Fibroblast of lung (primary cell): ENCODE data around the gene ARMH4. TPM values are rescaled to one million over a fixed set of nuclear protein-coding genes. Genes with fewer than 3 reads are reported as not detected.

Experiments
- DNase-seq, 2 donors: peaks; one replicate each; pipeline versions ENCODE4 v3.0.0 to v3.0.0-alpha.2; 2010; ENCODE audit warnings: low read depth in 2 of 2
- H2AFZ ChIP-seq: 2 replicates; pipeline ENCODE4 v1.5.1; 2012; ENCODE audit warnings: low read length, control low read depth, inconsistent platforms
- H3K27ac ChIP-seq: 2 replicates; pipeline ENCODE4 v1.5.1; 2011; ENCODE audit warnings: low read length, control low read depth; ENCODE audit not compliant: insufficient read depth
- H3K27me3 ChIP-seq: 2 replicates; pipeline ENCODE4 v1.5.1; 2011; ENCODE audit warnings: mild to moderate bottlenecking, low read length; ENCODE audit not compliant: control insufficient read depth, insufficient read depth
- H3K36me3 ChIP-seq: 2 replicates; pipeline ENCODE4 v1.5.1; 2011; ENCODE audit warnings: low read length; ENCODE audit not compliant: control insufficient read depth, insufficient read depth
- H3K4me1 ChIP-seq: 2 replicates; pipeline ENCODE4 v1.5.1; 2011; ENCODE audit warnings: low read length; ENCODE audit not compliant: control insufficient read depth, insufficient read depth; ENCODE audit errors: extremely low read depth
- H3K4me2 ChIP-seq: 2 replicates; pipeline ENCODE4 v1.5.1; 2011; ENCODE audit warnings: low read length, control low read depth; ENCODE audit not compliant: insufficient read depth; ENCODE audit errors: extremely low read depth
- H3K4me3 ChIP-seq, 4 experiments: fragments of 200-600 bp in 1 of 4; sonication (generic) in 1 of 4; replicated peaks in 1 of 4; 2 replicates each; pipeline ENCODE4 v1.5.1; 2011 to 2016; ENCODE audit warnings: low read length in 4 of 4, low read depth in 3 of 4, mild to moderate bottlenecking in 3 of 4, control low read depth in 2 of 4, inconsistent platforms in 1 of 4, mixed read lengths in 1 of 4; ENCODE audit not compliant: insufficient read depth in 1 of 4; ENCODE audit errors: control extremely low read depth in 1 of 4
- H3K79me2 ChIP-seq: 2 replicates; pipeline ENCODE4 v1.5.1; 2012; ENCODE audit warnings: mild to moderate bottlenecking, low read length, inconsistent platforms; ENCODE audit not compliant: control insufficient read depth, insufficient read depth
- H3K9ac ChIP-seq: 2 replicates; pipeline ENCODE4 v1.5.1; 2011; ENCODE audit warnings: mild to moderate bottlenecking, low read length, control low read depth; ENCODE audit not compliant: insufficient read depth
- H3K9me3 ChIP-seq: 2 replicates; pipeline ENCODE4 v1.5.1; 2012; ENCODE audit warnings: low read depth, low read length; ENCODE audit not compliant: control insufficient read depth, insufficient read depth
- H4K20me1 ChIP-seq: 2 replicates; pipeline ENCODE4 v1.5.1; 2011; ENCODE audit warnings: low read length; ENCODE audit not compliant: control insufficient read depth, insufficient read depth; ENCODE audit errors: extremely low read depth
- EZH2 ChIP-seq: IDR thresholded peaks from 2 replicates; pipeline ENCODE4 v1.5.1; 2012; ENCODE audit warnings: low read length, control low read depth, mild to moderate bottlenecking; ENCODE audit errors: missing control alignments
- polyA plus RNA-seq, 2 donors: library from polyadenylated mRNA; depleted of rRNA in 1 of 2; stranded (reverse) in 1 of 2; unstranded in 1 of 2; fragments of >200 nt; gene quantifications; 2 replicates each; pipeline ENCODE4 v1.2.1, GENCODE V29; 2011 to 2012; ENCODE audit warnings: missing spikeins in 1 of 2
- total RNA-seq: library from RNA; depleted of rRNA; stranded (reverse); fragments of >200 nt; gene quantifications from 2 replicates; pipeline ENCODE4 v1.2.1, GENCODE V29; 2014
- TF ChIP-seq, protein P1 (sequence below), 2 donors: IDR thresholded peaks in 1 of 2; conservative IDR thresholded peaks in 1 of 2; 1 replicate in 1 of 2; 2 replicates in 1 of 2; pipeline ENCODE4 v1.5.1; 2011 to 2012; ENCODE audit warnings: low read length in 2 of 2, control low read depth in 1 of 2, inconsistent platforms in 1 of 2, low read depth in 1 of 2, mild to moderate bottlenecking in 1 of 2

Gene ARMH4
- total and polyA plus RNA-seq, 2 donors (not counting 1 experiment from before 2014, with no cell fraction given), result 6.3 to 6.8 TPM

- H3K4me2 ChIP-seq, result no peak overlapping the region
- TF ChIP-seq, protein P1, sequence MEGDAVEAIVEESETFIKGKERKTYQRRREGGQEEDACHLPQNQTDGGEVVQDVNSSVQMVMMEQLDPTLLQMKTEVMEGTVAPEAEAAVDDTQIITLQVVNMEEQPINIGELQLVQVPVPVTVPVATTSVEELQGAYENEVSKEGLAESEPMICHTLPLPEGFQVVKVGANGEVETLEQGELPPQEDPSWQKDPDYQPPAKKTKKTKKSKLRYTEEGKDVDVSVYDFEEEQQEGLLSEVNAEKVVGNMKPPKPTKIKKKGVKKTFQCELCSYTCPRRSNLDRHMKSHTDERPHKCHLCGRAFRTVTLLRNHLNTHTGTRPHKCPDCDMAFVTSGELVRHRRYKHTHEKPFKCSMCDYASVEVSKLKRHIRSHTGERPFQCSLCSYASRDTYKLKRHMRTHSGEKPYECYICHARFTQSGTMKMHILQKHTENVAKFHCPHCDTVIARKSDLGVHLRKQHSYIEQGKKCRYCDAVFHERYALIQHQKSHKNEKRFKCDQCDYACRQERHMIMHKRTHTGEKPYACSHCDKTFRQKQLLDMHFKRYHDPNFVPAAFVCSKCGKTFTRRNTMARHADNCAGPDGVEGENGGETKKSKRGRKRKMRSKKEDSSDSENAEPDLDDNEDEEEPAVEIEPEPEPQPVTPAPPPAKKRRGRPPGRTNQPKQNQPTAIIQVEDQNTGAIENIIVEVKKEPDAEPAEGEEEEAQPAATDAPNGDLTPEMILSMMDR (conservative IDR thresholded peaks at IDR 0.05 in 1 of 2, IDR thresholded peaks at IDR 0.05 in 1 of 2; ENCODE audit: low read depth in 1 of 2, low read length in 2 of 2), result no peak
- no peak for TF ChIP-seq EZH2
- no peaks in the 10 kb centered on the region for H3K36me3 ChIP-seq
- H3K27me3 ChIP-seq, result no peaks in the 10 kb centered on the region
- H3K9ac ChIP-seq, result no peak overlapping the region
- H3K4me3 ChIP-seq, result no peak overlapping the region
- no peak overlapping the region for H3K27ac ChIP-seq
- H4K20me1 ChIP-seq, result no peaks in the 10 kb centered on the region
- H3K79me2 ChIP-seq, result no peaks in the 10 kb centered on the region
- DNase-seq, result no peak
- no peaks in the 10 kb centered on the region for H3K4me1 ChIP-seq
- no peak overlapping the region for H2AFZ ChIP-seq
- H3K9me3 ChIP-seq, result no peaks in the 10 kb centered on the region
Measured at GRCh38 chr14:57961786-57962060, 190.3 kb downstream of the ARMH4 start.

DNA sequence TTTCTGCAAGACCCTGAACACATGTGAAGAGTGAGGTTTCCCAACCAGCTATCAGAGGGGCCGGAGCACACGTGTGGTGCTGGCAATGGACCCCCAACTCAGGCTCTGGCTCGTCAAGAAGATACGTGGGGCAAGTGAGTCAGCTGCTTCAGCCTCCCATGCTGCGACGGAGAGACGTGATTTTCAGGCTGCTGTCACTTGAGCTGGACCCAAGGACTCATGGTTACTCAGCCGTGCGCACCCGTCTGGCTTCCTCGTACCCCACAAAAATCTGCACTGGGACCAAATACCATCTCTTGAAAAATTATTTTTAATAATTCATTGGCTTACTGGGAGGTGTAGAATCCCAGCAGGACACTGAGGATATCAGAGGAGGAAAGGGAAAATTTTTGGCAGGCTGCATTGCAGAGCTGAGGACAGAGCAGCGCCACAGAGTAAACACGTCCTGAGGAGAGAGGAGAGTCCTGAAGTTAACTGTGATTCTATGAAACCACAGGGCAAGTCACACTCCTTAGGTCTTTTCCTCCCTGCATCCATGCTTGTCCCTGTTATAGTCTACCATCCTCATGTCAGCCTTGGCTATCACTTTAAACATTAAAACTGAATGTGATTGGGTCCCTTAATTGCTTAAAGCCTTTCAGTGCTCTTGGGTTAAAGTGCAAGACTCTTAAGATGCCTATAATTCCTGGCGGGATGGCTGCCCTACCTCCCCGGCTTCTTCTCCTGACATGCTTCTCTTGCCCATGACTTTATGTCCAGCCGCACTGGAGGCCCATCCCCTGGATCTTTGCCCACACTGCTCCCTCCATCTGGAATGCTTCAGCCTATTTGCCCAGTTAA lies 190.8 kb downstream of the ARMH4 start:
- H3K79me2 ChIP-seq, result no peaks in the 10 kb centered on the region
- no peaks in the 10 kb centered on the region for H3K27me3 ChIP-seq
- no peak overlapping the region for H2AFZ ChIP-seq
- no peak overlapping the region for H3K27ac ChIP-seq
- DNase-seq, result no peak
- no peaks in the 10 kb centered on the region for H4K20me1 ChIP-seq
- H3K4me3 ChIP-seq, result no peak overlapping the region
- H3K4me2 ChIP-seq, result no peak overlapping the region
- H3K36me3 ChIP-seq, result no peaks in the 10 kb centered on the region
- H3K9ac ChIP-seq, result no peak overlapping the region
- TF ChIP-seq EZH2, result no peak
- TF ChIP-seq, protein P1 (conservative IDR thresholded peaks at IDR 0.05 in 1 of 2, IDR thresholded peaks at IDR 0.05 in 1 of 2; ENCODE audit: low read depth in 1 of 2, low read length in 2 of 2), result no peak
- no peaks in the 10 kb centered on the region for H3K4me1 ChIP-seq
- no peaks in the 10 kb centered on the region for H3K9me3 ChIP-seq

DNA sequence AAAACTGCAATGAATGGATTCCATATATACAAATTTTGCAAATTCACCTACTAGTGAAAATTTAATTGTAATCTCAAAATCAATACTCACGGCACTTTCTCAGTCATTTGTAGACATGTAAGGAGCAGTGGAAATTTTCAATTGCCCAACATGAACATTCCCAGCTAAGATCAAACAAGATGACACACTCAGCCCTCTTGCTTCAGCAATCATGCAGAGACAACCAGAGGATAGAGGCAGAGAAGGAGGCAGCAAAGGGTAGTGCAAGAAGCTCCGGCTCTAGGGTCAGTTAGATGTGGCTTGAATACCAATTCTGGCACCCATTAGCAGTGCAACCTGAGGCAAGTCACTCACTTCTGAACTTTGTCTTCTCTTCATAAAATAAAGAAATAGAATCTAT lies 194.6 kb downstream of the ARMH4 start:
- Histone ChIP-seq H2AFZ (no peak overlapping the region), H3K4me2 (no peak overlapping the region), H3K27me3 (no peaks in the 10 kb centered on the region), H3K36me3 (no peaks in the 10 kb centered on the region), H3K9ac (no peak overlapping the region), H3K4me1 (no peaks in the 10 kb centered on the region), H3K27ac (no peak overlapping the region), H3K9me3 (no peaks in the 10 kb centered on the region), H3K79me2 (no peaks in the 10 kb centered on the region), H4K20me1 (no peaks in the 10 kb centered on the region), H3K4me3 (no peak overlapping the region)
- TF ChIP-seq, protein P1 (conservative IDR thresholded peaks at IDR 0.05 in 1 of 2, IDR thresholded peaks at IDR 0.05 in 1 of 2; ENCODE audit: low read depth in 1 of 2, low read length in 2 of 2), result no peak
- no peak for TF ChIP-seq EZH2
- DNase-seq, result no peak

Other genes starting within 250 kb of the ARMH4 start
- gene ACTR10, start 47.9 kb upstream of the ARMH4 start, total RNA-seq, result 43.1 and 50.7 TPM in 2 replicates
- 91.2 and 121 TPM in 2 replicates for gene ACTR10, start 47.9 kb upstream of the ARMH4 start, polyA plus RNA-seq
- gene PSMA3, start 92.6 kb upstream of the ARMH4 start, total RNA-seq, result 80.1 and 81.4 TPM in 2 replicates
- gene PSMA3, start 92.6 kb upstream of the ARMH4 start, polyA plus RNA-seq, result 279 and 299 TPM in 2 replicates
- 10.3 and 12.1 TPM in 2 replicates for gene ARID4A, start 146.3 kb upstream of the ARMH4 start, total RNA-seq
- gene ARID4A, start 146.3 kb upstream of the ARMH4 start, polyA plus RNA-seq, result 7.2 and 12.2 TPM in 2 replicates
- not detected in 2 replicates for gene TOMM20L, start 243.7 kb upstream of the ARMH4 start, total RNA-seq
- not detected in 2 replicates for gene TOMM20L, start 243.7 kb upstream of the ARMH4 start, polyA plus RNA-seq